ENCODE measurements around the gene SMIM14.

DNA sequence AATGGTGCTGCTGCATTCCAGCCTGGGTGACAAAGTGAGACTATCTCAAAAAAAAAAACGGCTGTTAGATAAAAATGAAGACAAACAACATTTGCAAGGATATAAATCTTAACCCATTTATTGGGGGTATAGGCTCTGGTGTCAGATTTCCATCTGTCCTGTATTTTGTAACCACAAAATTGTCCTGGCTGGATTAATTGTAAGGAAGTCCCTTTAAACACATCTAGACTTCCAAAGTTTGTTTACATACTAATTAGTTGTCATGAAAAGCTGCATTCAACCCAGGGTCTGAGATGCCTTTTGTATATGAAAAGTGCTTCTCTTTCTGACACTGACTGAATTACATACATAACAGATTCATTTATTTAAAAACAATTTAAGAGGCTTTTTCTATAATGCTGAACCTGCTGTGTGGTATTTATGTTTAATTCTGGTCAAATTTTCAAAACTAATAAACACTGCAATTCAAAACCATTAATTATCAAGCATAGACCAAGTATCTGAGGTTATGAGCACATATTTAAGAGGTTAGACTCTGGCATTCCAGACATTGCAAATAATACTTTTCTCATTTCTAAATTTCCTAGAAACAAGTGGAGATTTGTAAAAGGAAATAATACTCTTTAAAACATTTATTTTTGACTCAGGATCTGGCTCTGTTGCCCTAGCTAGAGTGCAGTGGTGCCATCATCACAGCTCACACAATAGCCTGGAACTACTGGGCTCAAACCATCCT is 93.9 kb downstream of the SMIM14 start:
- TF ChIP-seq CTCF (conservative IDR thresholded peaks at IDR 0.05; ENCODE audit: low read depth, low read length) (no peak), EZH2 (IDR thresholded peaks at IDR 0.05; ENCODE audit: borderline replicate concordance, low read depth, low read length, poor library complexity, severe bottlenecking) (no peak)
